Smooth muscle cell (in vitro differentiated cells): Measurements from ENCODE around the gene NAP1L4. TPM values are rescaled to one million over a fixed set of nuclear protein-coding genes. Genes with fewer than 3 reads are reported as not detected.
A peak's percentile ranks its signal among the peaks of the same experiment; 100 is the strongest.

Experiments used
- DNase-seq: peaks from one replicate; lab custom pipeline; 2025; ENCODE audit not compliant: unreplicated experiment; lab: John Stamatoyannopoulos, UW
- H2AFZ ChIP-seq: fragments of 200-600 bp; sonication (generic); 2 replicates; pipeline ENCODE4 v1.6.0; 2016; ENCODE audit warnings: antibody characterized with exemption, low read depth, mild to moderate bottlenecking
- H3F3A ChIP-seq: fragments of 200-600 bp; sonication (generic); 2 replicates; pipeline ENCODE4 v1.6.0; 2017; ENCODE audit warnings: antibody characterized with exemption, low read depth
- H3K27ac ChIP-seq: fragments of 200-600 bp; sonication (generic); 2 replicates; pipeline ENCODE4 v1.5.1; 2016; ENCODE audit warnings: low read depth, mild to moderate bottlenecking
- H3K27me3 ChIP-seq: fragments of 200-600 bp; sonication (generic); 2 replicates; pipeline ENCODE4 v1.6.1; 2016; ENCODE audit warnings: low read depth, mild to moderate bottlenecking
- H3K36me3 ChIP-seq: fragments of 200-600 bp; sonication (generic); 2 replicates; pipeline ENCODE4 v1.5.1; 2016; ENCODE audit warnings: low read depth
- H3K4me1 ChIP-seq: fragments of 200-600 bp; sonication (generic); 2 replicates; pipeline ENCODE4 v1.5.1; 2016; ENCODE audit warnings: low read depth
- H3K4me2 ChIP-seq: fragments of 200-600 bp; sonication (generic); 2 replicates; pipeline ENCODE4 v1.6.0; 2016; ENCODE audit warnings: mild to moderate bottlenecking
- H3K4me3 ChIP-seq: fragments of 200-600 bp; sonication (generic); 2 replicates; pipeline ENCODE4 v1.5.1; 2016; ENCODE audit warnings: mild to moderate bottlenecking
- H3K79me2 ChIP-seq: fragments of 200-600 bp; sonication (generic); 2 replicates; pipeline ENCODE4 v1.6.0; 2016; ENCODE audit warnings: low read depth, mild to moderate bottlenecking
- H3K9ac ChIP-seq: fragments of 200-600 bp; sonication (generic); 2 replicates; pipeline ENCODE4 v1.6.0; 2016; ENCODE audit warnings: low read depth
- H3K9me3 ChIP-seq: fragments of 200-600 bp; sonication (generic); replicated peaks from 2 replicates; pipeline ENCODE4 v1.5.1; 2016; ENCODE audit warnings: low read depth
- H4K20me1 ChIP-seq: fragments of 200-600 bp; sonication (generic); 2 replicates; pipeline ENCODE4 v1.6.0; 2016; ENCODE audit warnings: low read depth
- WGBS: methylation state at CpG from one replicate; pipeline ENCODE4 v1.1.7; 2016; ENCODE audit warnings: low lambda C conversion rate; 5-methylcytosine and 5-hydroxymethylcytosine counted together
- polyA plus RNA-seq: library from polyadenylated mRNA; unstranded; fragments of >200 nt; fragmentation: Nextera tagmentation; extraction: Ambion mirVana; gene quantifications from 2 replicates; pipeline ENCODE4 v1.2.1, GENCODE V29; 2016
- total RNA-seq: library from RNA; depleted of rRNA; stranded (reverse); fragments of >200 nt; gene quantifications from 2 replicates; pipeline ENCODE4 v1.2.3, GENCODE V29; 2014
- TF ChIP-seq, protein P1 (sequence below): fragments of 200-600 bp; sonication (generic); IDR thresholded peaks from 2 replicates; pipeline ENCODE4 v1.5.1; 2017; ENCODE audit warnings: borderline replicate concordance, mild to moderate bottlenecking, antibody characterized with exemption; ENCODE audit not compliant: insufficient read depth, poor library complexity, severe bottlenecking

NAP1L4 gene
- total and polyA plus RNA-seq, 2 experiments from 2014 or later, result 63.1 to 95.0 TPM

- H3K4me3 ChIP-seq, result no peak overlapping the region
- no peaks in the 10 kb centered on the region for H3K9me3 ChIP-seq
- H2AFZ ChIP-seq, result no peak overlapping the region
- peaks cover 13% of the 10 kb centered on the region for H3F3A ChIP-seq
- TF ChIP-seq, protein P1, sequence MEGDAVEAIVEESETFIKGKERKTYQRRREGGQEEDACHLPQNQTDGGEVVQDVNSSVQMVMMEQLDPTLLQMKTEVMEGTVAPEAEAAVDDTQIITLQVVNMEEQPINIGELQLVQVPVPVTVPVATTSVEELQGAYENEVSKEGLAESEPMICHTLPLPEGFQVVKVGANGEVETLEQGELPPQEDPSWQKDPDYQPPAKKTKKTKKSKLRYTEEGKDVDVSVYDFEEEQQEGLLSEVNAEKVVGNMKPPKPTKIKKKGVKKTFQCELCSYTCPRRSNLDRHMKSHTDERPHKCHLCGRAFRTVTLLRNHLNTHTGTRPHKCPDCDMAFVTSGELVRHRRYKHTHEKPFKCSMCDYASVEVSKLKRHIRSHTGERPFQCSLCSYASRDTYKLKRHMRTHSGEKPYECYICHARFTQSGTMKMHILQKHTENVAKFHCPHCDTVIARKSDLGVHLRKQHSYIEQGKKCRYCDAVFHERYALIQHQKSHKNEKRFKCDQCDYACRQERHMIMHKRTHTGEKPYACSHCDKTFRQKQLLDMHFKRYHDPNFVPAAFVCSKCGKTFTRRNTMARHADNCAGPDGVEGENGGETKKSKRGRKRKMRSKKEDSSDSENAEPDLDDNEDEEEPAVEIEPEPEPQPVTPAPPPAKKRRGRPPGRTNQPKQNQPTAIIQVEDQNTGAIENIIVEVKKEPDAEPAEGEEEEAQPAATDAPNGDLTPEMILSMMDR, result no peak
- peaks cover 18% of the 10 kb centered on the region for H3K36me3 ChIP-seq
- peaks cover 27% of the 10 kb centered on the region for H3K79me2 ChIP-seq
- H3K27me3 ChIP-seq, result no peaks in the 10 kb centered on the region
- peaks cover 9% of the 10 kb centered on the region for H3K4me1 ChIP-seq
- H3K4me2 ChIP-seq, result no peak overlapping the region
- H4K20me1 ChIP-seq, result peaks cover 71% of the 10 kb centered on the region
- no peak overlapping the region for H3K9ac ChIP-seq
- DNase-seq, result no peak
- H3K27ac ChIP-seq, result no peak overlapping the region
- WGBS, result 97% methylated on average over 3 of the region's 3 CpGs
These were observed 33.9 kb downstream of the NAP1L4 start for GRCh38 chr11:2958251-2958650.

DNA sequence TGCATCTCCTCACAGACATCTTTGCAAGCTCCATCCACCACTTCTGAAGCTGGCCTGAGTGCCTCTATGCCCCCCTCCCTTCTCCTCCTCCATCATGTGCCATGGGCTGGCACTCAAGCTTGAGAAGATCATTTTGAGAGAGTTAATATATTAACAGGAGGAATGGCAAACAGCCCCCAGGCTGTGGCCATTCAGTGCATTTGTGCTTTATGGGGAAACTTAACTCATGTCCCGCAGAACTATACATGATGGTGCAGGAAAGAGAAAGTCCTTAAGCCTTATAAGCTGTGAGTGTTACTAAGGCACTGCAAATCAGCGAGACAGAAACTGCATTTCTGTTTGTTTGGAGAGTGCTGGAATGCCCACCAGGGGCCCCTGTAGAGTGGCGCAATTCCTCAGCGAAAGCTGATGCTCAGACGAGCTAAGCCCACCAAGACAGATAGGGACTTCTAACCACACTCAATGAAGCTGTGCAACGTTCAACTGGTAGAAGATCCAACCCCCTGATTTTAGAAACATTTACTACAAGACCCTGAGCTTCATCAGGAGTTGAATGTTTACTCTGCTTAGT is 36.1 kb downstream of the NAP1L4 start:
- Histone ChIP-seq H3F3A (peaks cover 27% of the 10 kb centered on the region), H2AFZ (no peak overlapping the region), H3K27me3 (no peaks in the 10 kb centered on the region), H3K9ac (no peak overlapping the region), H3K9me3 (no peaks in the 10 kb centered on the region), H3K27ac (peak overlapping the region; percentile 10), H3K36me3 (peaks cover 18% of the 10 kb centered on the region), H3K79me2 (peaks cover 10% of the 10 kb centered on the region), H3K4me3 (no peak overlapping the region), H4K20me1 (peaks cover 51% of the 10 kb centered on the region), H3K4me1 (peaks cover 15% of the 10 kb centered on the region), H3K4me2 (peak overlapping the region; percentile 42)
- 35% methylated on average over 6 of the region's 6 CpGs for WGBS
- TF ChIP-seq, protein P1, result peak; percentile 19
- no peak for DNase-seq

DNA sequence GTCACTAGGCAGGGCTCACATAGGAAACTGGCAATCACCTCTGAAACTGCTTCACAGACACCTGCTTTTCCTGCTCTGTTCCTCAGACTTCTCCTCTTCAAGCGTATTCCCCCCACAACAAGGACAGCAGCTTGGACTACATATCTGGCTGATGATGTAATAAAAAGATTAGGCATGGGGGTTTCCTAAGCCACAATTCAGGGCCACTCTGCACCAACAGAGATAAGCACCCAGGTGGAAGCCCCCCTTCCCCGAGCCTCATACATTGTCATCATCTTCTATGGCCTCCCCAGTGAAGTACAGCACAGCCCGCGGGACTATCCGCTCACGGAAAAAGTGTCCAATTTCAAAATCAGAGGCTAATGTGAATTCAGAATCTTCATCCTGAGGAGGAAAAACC is 37.9 kb downstream of the NAP1L4 start:
- 81% methylated on average over 6 of the region's 6 CpGs for WGBS

More for the DNA sequence above, 37.9 kb downstream of the NAP1L4 start:
- no peak for DNase-seq
- H3K27me3 ChIP-seq, result no peaks in the 10 kb centered on the region
- no peak overlapping the region for H2AFZ ChIP-seq
- peaks cover 37% of the 10 kb centered on the region for H4K20me1 ChIP-seq
- H3F3A ChIP-seq, result peaks cover 27% of the 10 kb centered on the region
- H3K36me3 ChIP-seq, result peaks cover 14% of the 10 kb centered on the region
- H3K9ac ChIP-seq, result no peak overlapping the region
- H3K4me1 ChIP-seq, result peaks cover 18% of the 10 kb centered on the region
- TF ChIP-seq, protein P1, result no peak
- peak overlapping the region; percentile 19 for H3K27ac ChIP-seq
- H3K9me3 ChIP-seq, result no peaks in the 10 kb centered on the region
- no peak overlapping the region for H3K4me2 ChIP-seq
- H3K4me3 ChIP-seq, result no peak overlapping the region
- H3K79me2 ChIP-seq, result peaks cover 6% of the 10 kb centered on the region
